ENCODE data around the gene TRIML1. TPM values are rescaled to one million over a fixed set of nuclear protein-coding genes. Genes with fewer than 3 reads are reported as not detected.
"Not testable (repeated sequence)": the region's sequence is repeated elsewhere in the genome, so short reads cannot be mapped to it uniquely, and the experiment has no call there.

Gene TRIML1
- total RNA-seq, 1 donor from 2014 or later = not detected

DNA sequence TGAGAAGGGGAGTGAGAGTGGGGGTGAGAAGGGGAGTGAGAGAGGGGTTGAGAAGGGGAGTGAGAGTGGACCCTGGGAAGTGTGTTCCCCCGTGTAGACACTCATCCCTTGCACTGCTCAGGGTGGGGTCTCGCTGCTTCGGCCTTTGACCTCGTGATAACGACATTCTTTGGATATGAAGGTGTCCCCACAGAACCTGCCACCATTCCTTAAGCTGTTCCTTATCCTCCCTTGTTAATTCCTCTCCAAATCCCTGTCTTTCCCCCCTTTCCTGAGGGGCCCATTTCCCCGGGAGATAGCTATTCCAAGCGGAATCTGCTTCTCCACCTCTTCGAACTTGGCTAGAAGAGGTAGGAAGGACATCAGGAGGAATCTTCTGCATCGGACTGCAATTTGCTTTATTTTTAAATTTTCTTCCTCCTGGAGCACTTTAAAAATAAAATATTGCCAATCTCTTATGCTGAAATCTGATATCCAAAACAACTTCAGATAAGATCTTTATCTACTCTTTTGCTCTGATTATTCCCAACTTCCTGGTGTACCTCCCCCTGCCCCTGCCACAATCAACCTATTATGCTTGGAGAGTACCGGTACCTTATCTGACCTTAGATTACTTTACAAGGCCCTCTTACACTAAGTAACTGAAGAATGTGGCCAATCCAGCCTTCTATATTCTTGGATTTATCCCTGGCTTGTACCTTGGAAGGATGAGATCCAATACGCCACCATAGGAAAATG is 15.6 kb downstream of the TRIML1 start:
- no peak for DNase-seq (ENCODE audit: low spot score)

DNA sequence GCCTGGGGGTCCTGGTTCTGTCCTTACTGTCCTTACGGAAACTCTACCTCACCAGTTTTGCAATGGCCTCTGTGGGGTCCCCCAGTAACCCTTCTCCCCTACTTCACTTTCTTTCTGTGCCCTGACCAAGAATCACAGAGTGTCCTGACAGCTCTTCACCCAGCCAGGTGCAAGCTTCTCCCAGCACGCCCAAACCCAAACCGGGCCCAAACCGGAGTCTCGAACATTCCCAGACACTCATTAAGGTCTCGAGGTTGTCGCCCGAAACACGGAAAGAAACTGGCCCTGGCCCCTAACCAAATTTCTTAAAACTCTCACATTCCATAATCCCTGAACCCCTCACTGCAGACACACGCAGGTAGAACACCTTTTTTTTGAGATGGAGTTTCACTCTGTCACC is 19.1 kb downstream of the TRIML1 start:
- DNase-seq (ENCODE audit: low spot score) = no peak

DNA sequence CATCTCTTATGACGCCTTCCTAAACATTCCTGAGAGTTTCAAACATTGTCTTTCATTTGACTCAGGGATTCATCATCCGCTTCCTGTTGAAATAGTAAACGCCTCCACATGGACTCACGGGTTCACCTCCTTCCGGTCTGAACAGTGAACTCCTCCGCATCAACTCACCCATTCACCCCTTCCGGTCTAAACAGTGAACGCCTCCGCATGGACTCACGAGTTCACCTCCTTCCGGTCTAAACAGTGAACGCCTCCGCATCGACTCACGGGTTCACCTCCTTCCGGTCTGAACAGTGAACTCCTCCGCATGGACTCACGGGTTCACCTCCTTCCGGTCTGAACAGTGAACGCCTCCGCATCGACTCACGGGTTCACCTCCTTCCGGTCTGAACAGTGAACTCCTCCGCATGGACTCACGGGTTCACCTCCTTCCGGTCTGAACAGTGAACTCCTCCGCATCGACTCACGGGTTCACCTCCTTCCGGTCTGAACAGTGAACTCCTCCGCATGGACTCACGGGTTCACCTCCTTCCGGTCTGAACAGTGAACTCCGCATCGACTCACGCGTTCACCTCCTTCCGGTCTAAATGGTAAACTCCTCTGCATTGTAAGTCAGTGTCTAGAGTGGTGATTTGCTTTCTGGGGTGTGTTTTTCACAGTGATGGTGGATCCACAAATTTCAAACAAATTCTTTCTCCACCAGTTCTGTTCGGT is 20.4 kb downstream of the TRIML1 start:
- not testable (repeated sequence) for DNase-seq (ENCODE audit: low spot score)

DNA sequence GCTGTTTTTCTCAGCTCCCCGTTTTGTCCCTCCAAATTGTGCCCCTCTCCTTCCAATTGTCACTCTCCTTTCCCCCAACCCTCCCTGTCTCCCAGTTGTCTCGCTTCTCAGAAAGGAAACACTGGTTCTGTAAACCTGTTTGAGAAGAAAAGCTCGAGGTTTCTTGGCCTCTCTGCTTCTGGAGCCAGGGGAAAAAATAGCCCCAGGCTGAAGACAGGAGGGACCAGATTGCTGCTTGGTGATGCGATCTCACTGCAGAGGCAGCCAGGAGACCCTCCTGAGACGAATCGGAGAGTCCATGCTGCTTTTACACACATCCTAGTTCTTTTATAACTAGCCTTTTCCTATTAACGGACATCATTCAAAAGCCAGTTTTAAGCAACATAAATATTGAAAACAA is 21.2 kb downstream of the TRIML1 start:
- no peak for DNase-seq (ENCODE audit: low spot score)

DNA sequence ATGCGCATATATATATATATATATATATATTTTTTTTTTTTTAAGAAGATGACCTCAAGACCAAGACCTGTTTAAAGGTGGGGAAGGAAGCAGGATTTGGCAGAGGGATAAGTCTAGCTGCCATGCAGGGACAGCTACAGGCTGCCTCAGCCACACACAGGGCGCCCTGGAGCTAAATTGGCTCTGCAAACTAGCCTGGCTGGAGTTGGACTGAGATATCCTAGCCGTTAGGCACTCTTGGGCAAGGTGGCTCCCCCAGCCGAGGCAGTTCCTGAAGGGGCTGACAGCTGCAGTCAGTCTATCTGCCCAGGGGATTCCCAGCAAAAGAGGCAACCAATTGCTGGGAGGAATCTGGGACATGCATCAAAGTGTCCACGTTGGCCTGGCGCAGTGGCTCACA is 21.9 kb downstream of the TRIML1 start:
- DNase-seq (ENCODE audit: low spot score) = no peak

DNA sequence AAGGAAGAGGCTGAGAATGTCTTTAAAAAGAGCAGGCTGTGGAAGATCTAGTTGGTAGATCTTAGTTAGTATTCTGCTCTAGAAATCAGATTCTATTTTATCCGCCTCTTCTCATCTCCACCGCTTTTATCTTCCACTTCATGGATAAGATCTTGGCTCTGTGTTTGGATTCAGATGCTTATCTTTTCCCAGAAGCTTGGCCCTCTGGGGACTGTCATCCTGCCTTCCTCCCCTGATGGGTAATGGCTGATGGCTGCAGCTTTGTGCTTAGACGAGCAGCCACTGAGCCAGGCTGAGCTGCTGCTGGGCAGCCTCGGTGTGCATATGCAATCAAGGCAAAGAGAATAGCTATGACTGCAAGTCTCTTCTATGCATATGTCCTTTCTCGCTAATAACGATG is 23.5 kb downstream of the TRIML1 start:
- no peak for DNase-seq (ENCODE audit: low spot score)

DNA sequence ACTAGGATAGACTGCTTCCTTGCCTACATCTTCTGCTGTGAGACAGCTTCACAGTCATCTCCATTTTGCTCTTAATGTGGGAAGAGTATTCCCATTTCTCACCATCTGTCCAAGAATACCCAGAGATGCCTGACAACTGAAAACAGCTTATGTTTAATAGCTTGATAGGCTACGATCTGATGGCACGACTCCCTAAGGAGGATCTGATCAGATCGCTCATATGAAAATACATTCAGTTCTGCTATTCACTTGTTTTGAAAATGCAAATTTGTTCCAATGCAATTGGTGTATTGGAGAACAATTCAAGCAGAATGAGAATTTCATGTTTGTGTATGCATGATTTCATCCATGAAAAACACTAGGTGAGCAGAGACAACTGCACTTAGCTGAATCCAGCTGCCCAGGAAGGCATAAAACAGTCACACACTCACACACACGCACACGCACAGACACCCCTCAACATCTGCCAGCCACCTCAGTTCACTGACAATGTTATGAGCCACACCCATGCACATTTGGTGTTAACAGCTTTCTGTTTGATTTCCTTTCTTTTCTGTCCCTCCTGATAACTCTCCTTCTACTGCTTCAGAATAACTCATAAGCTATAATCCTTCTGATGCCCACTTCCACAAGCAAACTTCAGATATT is 29.6 kb downstream of the TRIML1 start:
- DNase-seq (ENCODE audit: low spot score) = no peak

DNA sequence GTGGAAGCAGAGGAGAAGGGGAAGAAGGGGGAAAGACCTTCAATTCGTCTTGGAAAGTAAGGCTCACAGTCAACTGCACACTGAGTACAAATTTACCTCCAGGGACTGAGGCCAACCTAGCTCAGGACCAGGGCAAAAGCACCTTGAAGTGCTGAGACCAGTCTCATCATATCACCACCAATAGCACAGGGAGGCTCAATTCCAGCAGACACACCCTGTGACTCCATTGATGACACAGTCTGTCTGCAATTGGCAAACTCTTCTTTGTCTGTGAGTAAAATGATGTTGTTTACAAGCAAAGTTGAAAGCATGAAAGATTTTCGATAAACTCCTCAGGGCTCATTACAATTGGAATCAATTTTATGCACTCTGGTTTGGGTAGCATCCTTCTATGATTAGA is 32.3 kb downstream of the TRIML1 start:
- no peak for DNase-seq (ENCODE audit: low spot score)

DNA sequence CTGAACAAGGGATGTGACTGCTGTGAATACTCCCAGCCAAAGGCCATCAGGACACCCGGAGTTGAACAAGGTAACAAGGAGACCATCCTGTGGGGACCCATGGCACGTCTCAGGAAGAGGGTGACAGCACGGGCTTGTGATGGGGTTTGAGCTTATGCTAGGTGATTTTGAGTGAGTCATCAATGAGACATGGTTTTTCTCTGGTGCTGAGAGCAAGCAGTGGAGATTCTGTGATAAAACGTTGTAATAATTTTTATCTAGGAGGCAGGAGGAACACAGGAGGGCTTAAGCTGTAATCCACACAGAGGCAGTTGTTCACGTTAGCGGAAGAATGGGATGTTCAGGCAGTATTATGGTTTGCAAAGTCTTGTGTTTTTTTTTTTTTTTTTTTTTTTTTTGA is 36.0 kb downstream of the TRIML1 start:
- no peak for DNase-seq (ENCODE audit: low spot score)

DNA sequence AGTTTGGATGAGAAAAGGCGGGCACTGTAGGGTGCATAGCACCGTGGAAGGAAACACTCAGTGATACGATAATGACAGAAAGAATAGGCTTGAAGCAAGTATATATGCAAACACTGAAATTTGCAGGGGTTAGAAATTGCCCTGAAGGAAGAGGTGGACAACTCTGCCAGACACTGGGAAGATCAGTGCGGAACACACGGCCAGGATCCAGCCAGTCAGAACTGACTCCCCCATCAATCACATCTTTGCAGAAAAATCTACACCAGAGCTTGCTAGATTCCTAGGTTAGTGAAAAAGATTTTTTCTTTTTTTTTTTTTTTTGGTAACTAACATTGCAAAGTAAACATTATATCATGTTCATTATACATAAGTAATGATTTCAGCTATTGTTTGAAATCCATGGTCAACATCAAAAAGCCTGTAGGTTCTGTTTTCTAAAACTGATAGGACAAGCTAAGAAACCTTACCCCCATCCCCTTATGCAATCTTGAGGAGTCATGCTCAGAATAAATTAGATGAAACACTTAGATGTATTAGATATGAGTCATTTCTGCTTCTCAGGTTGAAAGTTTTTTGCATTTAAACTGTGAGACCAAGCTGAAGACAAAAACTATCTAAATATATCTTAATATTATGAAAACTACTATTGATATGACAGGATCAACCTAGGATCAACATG is 38.9 kb downstream of the TRIML1 start:
- no peak for DNase-seq (ENCODE audit: low spot score)

DNA sequence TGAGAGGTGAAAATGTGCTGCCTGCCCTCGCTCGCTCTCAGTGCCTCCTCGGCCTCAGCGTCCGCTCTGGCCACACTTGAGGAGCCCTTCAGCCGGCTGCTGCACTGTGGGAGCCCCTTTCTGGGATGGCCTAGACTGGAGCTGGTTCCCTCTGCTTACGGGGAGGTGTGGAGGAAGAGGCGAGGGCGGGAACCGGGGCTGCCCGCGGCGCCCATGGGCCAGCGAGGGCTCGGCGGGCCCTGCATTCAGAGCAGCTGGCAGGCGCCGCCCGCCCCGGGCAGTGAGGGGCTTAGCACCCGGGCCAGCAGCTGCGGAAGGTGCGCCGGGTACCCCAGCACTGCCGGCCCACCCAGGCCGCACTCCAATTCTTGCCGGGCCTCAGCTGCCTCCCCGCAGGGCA is 39.6 kb downstream of the TRIML1 start:
- DNase-seq (ENCODE audit: low spot score) = no peak

DNA sequence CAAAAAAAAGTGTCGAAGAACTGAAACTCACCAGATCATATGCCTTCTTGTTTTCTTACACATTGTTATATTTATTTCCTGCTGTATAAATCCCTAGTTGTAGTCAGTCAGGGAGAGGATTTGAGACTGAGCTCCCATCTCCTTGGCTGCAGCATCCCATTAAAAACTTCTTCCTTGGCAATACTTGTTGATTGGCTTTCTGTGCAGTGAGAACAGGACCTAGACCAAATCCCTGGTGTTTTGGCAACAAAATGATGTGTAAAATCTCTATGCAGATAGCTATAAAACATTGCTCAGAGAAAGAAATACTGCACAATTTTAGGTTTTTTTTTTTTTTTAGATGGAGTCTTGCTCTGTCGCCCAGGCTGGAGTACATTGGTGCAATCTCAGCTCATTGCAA is 47.9 kb downstream of the TRIML1 start:
- no peak for DNase-seq (ENCODE audit: low spot score)

DNA sequence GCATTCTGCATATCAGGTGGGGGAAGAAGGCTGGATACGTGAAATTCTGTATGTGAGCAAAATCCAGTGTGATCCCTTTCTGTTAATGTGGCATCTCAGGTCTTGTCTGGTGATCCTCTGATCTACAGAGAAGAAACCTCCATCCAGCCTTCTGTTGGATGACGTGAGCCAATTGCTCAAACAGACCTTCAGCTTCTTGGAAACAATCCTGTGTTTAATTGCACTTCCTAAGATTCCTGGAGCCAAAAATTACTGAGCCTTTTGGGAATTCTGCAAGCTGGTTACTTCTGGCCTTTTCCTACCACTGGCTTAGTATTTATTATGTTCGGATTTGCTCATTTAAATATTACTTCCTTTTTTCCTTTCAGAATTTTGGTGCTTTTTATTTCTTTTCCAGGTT is 51.2 kb downstream of the TRIML1 start:
- no peak for DNase-seq (ENCODE audit: low spot score)

DNA sequence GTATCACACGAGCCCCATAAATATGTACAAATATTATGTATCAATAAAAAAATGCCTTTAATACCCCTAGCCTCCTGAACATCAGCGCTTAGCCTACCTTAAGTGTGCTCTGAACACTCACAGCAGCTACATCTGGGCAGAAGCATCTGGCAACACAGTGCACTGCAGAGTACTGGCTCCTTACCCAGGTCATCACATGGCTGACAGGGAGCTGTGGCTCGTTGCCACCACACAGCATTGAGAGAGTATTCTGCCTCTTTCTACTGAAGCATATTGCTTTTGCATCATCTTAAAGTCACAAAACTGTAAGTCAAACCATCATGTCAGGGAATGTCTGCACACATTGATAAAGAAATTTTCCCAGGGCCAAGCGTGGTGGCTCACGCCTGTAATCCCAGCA is 55.2 kb downstream of the TRIML1 start:
- DNase-seq (ENCODE audit: low spot score) = no peak

DNA sequence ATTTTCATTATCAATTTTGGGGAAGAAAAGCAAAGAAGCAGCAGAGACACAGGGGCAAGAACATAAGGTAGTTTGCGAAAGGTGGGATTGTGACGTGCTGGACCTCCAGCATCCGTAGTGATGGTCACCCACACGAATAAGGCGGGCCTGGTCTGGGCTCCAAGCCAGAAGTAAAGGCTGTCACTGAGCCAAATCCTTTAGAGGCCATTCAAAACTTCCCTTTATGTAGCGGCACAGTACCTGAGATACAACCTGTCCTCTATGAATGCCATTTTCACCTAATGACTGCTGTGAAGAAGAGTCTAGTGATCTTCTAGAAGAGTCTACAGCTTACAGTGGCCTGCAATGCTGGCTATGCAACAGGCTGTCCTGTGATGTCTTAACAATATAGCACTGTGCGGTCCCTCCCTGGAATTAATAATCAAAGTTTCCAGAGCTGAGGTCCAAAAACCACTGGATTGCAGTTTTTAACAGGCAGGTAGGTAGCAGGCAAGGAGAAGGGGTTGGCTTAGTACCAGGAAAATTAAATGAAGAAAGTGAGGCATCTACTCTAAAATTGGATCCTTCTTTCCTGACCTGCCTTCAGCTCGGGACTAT is 56.2 kb downstream of the TRIML1 start:
- no peak for DNase-seq (ENCODE audit: low spot score)

DNA sequence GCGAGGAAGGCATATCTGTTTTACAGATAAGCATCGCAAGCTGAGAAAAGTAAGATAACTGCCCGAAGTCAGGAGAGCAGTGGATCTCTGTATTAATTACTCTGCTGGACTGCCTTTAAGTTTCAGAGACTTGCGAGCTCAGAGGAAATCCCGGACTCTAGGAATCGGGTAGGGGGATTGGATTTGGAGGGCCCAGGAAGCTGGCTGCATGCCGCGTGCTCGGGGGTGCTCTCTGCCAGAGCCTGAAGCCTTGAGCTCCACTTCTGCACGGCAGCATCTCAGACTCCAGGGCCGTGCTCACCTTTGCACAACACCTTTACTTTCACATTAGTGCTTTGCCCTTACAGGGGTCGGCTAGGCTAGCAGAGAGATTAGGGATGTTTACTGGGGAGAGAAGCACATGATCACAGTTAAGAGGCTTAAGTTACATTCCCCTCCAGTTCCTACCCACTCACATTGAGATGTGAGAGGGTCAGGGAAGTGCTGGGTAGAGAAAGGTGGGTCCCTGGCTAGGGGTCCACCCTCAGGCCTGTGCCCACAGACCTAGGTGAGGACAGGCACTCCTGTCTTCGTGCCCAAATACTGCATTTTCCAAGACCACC is 57.0 kb downstream of the TRIML1 start:
- DNase-seq (ENCODE audit: low spot score) = no peak

Other genes starting within 250 kb of the TRIML1 start
- gene ZFP42, start 143.7 kb upstream of the TRIML1 start, total RNA-seq = 0.23 TPM
- not detected for gene TRIML2, start 29.8 kb upstream of the TRIML1 start, total RNA-seq